Middle frontal gyrus (tissue), 1 donor: ENCODE results near the gene PAM16.
A peak's percentile ranks its signal among the peaks of the same experiment; 100 is the strongest.
"Not testable (repeated sequence)": the region's sequence is repeated elsewhere in the genome, so short reads cannot be mapped to it uniquely, and the experiment has no call there.

Source experiments
- DNase-seq: peaks from one replicate; pipeline ENCODE4 v3.0.0-alpha.2; 2015; ENCODE audit warnings: low spot score; ENCODE audit errors: extremely low spot score

PAM16 gene

DNA sequence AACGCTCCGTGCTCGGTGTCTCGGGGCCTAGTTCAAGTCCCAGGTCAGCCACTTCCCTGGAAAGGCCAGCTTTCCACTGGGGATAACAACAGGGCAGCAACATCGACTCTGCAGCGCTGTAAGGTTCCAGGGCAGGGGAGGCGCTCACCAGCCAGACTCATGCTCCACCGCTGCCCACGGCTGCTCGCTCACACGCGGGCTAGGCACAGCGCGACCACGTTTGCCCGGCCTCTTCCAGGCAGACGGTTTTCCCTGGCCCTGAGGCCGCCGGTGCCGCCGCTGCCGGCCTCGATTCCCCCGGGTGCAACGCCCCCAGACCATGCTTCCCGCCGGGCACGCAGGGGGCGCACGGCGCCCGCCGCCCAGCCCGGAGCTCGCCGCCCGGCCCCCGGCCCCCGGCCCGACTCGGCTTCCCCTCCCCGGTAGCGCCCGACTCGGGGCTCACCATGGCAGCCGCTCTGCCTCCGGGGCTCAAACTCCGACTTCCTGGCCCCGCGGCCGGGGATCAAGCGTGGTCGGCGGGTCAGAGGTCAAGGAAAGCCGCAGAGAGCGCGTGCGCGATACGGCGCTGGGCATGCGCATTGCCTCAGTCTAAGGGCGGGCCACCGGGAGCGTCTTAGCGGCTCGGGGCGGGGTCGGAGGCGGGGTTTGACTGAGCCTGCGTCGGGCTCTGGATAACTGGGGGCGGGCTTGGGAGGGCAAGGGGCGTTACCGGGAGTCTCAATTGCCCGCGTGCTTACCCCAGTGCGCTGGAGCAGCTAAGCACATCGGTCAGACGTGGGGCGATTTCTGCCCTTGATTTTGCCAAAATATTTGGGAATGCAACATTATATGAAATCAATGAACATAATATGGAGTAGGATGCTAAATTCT lies at the start of gene PAM16:
Gene PAM16, minus strand, starts transcription at position 535 of the 873 bp plus-strand sequence. Its CDS starts 87 bp downstream, at position 448.
- peak; percentile 87 for DNase-seq

GRCh38 chr16:4399001-4399730 lies 48.0 kb upstream of the PAM16 start:
- DNase-seq: no peak

DNA sequence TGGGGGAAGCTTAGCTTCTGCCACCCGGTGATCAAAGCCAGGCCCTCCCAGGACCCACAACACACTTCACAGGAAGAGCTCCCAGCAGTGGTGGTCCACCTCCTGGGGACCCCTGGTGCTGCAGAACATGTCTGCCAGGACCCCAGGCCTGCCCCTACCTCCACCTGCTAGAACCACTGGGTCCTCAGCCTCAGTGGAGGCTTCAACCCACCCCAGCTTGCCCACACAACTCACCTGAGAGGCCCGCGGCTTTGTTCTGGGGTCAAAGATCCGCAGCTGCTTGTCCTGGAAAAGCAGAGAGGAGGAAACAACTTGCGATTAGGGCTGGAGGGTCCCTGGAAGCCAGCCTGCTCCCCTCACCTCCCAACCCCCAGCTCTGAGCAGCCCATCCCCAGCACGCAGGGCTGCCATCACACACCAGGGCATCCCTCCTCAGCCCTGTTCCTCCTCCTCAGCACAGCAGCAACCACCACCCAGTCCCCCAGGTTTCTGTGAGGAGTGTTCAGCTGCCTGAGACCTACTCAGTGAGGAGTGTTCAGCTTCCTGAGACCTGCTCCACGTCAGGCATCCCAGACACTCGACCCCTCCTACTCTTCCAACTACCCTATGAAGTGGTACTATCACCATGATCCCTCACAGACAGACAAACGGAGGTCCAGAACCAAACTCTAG lies 44.1 kb upstream of the PAM16 start:
- DNase-seq: no peak

DNA sequence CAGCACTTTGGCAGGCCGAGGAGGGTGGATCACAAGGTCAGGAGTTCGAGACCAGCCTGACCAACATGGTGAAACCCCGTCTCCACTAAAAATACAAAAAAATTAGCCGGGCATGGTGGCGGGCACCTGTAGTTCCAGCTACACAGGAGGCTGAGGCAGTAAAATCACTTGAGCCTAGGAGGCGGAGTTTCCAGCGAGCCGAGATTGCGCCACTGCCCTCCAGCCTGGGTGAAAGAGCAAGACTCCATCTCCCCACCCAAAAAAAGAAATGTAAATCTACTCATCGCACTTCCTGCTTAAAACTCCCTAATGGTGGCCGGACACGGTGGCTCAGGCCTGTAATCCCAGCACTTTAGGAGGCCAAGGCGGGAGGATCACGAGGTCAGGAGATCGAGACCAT lies 42.7 kb upstream of the PAM16 start:
- not testable (repeated sequence) for DNase-seq

DNA sequence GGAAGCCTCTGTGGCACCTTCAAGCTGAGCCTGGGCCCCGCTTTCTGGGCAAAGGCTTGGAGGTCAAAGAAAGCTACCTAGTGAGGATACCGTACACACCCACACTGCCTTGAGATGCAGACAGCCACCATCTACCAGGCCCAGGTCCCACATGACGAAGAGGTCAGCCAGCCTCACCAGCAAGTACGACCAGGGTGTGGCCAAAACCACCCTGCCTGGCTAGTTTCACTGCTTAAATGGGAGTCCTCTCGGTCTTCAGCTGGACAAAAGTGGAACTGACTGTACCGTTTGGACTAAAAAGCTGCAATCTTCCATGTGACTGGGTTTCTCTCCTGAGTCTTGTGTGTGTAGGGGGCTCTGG lies 42.1 kb upstream of the PAM16 start:
- DNase-seq: no peak

- no peak for DNase-seq
Observed at GRCh38 chr16:4392382-4393239, 41.5 kb upstream of the PAM16 start.

DNA sequence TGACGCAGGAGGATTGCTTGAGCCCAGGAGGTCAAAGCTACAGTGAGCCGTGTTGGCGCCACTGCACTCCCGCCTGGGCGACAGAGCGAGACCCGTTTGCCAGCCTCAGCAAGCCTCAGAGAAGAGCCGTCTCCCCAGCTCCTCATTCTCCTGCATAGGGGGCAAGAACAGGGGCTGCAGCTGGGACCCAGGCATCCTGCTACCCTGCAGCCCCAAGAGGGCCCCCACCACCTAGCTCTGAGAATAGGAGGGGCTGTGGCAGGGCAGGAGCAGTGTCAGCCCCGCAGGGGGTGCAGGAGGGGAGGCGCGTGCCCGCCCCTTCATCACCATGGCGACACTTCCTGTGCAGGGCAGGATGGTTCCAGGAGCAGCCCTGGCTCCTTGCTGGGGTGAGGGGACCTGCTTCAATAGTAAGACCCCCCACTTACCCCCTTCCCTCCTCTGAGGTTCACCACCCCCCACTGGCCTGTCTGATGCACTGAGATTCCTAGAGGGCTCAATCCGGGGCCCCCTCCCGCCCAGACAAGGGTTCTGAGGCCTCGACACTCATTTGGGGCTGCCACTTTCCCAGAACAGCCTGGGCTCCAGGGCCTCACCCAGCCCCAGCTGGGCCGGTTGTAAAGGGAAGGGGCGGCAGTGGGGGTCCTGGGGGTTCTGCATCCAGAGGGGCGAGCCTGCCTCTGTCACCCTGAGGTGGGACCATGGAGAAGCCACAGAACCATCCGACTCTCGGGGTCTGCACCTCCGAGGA lies 40.7 kb upstream of the PAM16 start:
- no peak for DNase-seq

- no peak for DNase-seq
Observed at GRCh38 chr16:4390266-4391260, 39.4 kb upstream of the PAM16 start.

DNA sequence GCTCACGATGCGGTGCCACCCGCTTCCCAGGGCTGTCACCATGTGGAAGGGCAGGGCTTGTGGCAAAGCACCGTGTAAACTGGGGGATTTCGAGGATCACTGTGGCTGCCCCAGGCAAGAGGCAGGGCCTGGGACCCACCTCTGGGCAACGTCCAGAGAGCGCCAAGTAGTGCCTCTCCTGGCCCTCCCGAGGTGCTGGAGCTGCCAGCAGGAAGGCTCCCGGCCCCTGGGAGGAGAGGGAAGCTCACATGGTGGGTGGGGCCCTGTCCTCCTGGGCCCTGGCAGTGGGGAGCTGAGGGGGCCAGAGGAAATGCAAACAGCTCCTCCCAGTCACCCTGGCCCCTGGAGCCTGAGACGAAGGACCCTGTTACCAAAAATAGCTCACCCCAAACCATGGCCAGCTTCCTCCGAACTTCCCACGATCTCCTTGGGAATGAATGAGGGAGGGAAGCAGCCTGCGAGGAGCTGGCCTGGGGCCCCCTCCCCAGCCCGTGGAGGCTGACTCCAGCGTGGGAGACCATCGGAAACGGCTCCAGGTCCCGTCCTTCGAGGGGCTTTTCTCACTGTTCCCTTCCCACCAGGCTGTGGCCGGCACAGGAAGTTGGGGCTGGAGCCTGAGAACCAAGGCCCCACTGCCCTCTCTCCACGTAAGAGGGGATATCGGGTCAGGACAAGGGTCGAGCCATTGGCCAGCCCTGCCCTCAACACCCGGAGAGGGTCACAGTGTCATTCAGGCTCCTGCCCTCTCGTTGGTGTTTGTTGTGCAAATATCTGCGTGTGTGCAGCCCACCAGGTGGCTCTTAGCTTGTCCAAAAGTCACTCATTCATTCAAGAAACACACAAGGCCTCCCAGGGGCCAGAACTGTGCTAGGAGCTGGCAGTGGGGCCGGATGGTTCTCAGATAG lies 38.2 kb upstream of the PAM16 start:
- DNase-seq: no peak

DNA sequence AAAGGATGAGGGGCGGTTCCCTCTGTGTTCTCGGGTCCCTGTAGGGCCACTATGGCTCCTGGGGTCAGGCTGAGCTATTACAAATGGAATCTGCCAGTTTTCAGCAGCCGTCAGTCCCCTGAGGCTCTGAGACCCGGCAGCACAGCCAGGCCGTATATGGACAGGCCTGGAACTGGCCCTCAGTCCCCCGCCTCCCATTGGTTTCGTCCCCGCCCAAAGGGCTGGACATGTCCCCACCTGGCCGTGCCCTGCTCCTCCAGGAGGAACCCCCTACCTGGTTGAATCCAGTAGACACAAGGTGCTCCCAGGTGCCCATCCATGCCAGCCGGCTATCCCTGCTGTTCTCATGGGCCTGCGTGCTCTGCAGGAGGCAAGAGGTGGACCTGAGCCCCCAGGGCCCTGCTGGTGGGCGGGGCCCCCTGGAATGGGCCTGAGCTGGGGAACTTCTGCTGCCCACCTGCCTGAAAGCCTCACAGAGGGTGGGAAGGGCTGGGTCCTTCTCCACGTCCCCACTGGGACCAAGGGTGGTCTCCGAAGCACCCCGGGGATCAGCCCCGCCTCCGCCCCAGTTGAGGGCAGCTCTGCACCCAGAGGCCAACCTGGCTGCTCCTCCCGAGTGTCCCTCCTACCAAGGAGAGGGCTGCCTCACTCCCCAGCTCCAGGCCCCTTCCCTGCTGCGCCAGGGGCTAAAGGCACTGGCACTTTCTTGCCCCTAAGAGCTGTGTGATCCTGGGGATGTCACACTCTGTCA lies 37.3 kb upstream of the PAM16 start:
- DNase-seq: no peak

GRCh38 chr16:4387781-4388180 lies 36.7 kb upstream of the PAM16 start:
- no peak for DNase-seq

- DNase-seq: no peak
Observed at GRCh38 chr16:4386951-4387565, 35.9 kb upstream of the PAM16 start.

DNA sequence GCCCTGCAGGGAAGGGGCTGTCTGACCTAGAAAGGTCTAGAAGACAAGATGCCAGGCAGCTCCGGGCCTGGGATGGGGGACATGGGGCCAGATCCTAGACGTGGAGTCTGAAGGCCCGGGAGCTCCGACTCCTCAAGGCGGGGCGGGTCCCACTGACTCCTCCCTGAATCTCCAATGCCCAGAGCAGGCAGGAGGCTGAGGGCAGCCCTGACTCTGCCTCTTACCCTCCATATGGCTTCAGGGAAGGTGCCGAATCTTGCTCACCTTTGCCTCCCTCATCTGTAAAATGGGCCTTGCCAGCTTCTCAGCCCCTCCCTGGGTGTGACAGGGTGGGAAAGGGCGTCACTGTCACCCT lies 35.3 kb upstream of the PAM16 start:
- no peak for DNase-seq

GRCh38 chr16:4385789-4386450 lies 34.8 kb upstream of the PAM16 start:
- no peak for DNase-seq

DNA sequence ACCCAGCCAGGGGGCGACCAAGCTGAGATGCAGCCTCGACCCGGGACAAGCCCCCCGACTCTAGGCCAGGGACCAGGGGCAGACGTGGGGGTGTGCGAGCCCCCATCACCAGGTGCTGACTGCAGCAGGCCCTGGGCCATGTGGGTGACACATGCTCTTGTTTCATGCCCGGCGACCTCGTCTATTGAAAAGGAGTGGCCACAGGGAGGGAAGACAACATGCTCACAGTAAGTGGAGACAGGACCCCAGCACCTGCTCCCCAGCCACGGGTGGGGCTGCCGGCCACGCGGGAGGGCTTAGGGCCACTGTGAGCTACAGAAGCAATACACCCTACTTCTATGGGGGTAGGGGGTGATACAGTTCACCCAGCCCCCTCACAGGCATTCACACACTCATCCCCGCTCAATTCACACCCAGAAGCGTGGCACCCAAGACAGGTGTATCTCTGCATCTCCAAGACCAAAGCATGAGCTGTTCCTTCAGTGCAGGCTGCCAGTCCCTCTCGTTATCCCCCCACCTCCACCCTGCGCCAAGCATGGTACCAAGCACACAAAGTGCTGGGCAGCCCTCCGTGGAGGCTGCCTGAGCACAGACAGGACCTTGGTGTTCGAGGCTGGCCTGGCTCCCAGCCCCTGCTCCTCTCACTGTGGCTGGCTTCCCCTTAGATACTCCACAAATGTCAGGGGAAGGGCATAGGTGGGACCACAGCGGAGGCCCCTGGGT lies 34.1 kb upstream of the PAM16 start:
- DNase-seq: no peak

DNA sequence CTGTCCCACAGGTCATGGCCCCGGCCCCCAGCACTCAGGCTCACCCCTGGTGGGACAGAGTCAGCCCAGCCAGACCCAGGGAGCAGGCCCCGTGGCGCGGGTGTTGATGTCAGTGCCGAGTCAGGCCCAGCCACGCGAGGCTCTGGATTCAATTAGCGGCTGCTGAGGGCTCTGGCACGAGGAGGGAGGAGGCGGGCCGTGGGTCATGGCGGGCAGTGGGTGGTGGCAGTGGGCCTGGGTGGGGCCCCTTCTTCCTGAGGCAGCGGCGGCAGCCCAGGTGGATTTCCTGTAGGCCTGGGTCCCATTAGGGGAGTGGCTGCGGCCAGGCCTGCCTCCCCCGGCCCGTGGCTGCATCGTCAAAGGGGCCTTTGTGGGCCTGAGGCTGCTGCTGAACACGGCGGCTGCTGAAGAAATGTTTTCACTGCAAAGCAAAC lies 33.4 kb upstream of the PAM16 start:
- no peak for DNase-seq
